Measurements from ENCODE around the gene PARVB. TPM values are rescaled to one million over a fixed set of nuclear protein-coding genes. Genes with fewer than 3 reads are reported as not detected.

Gene PARVB
- total and polyA plus RNA-seq, 9 of the 15 experiments (the other 6 are each of a cell fraction or from before 2014, with no cell fraction given) = 1.1 to 59.2 (median 29.2) TPM

DNA sequence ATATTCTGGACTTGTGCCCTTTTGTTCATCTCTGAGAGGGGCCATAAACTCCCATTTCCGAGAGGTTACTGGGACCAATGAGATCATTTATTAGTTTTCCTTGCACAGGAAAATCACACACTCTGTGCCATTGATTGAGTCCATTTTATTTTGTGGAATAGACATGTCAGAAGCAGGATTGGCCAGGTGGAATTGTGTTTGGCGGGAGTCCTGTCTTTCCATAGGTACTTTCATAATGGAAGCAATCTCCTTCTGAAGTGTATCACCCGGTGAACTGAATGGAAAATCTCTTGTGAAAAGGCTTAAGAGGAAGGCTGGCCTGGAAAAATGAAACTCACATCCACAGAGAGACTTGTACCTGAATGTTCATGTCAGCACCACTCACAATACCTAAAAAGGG lies 93.6 kb downstream of the PARVB start (continued):
- TF ChIP-seq SFPQ (IDR thresholded peaks at IDR 0.05; ENCODE audit: low read depth, low read length) (no peak), ARID2 (IDR thresholded peaks at IDR 0.05) (no peak), ZNF436 (CRISPR knock-in tag; IDR thresholded peaks at IDR 0.05) (no peak), ZSCAN29 (IDR thresholded peaks at IDR 0.05) (no peak), BCLAF1 (IDR thresholded peaks at IDR 0.05; ENCODE audit: borderline replicate concordance in 1 of 2, control insufficient read depth in 1 of 2, low read depth in 2 of 2, low read length in 1 of 2) (no peak), ZNF445 (CRISPR knock-in tag; IDR thresholded peaks at IDR 0.05; ENCODE audit: low read depth) (no peak)
